MV-4-11 (cell line): ENCODE data around the gene MAJIN.

Source experiments
- DNase-seq: peaks from one replicate; lab custom pipeline; 2025; lab: John Stamatoyannopoulos, UW

Gene MAJIN

GRCh38 chr11:64932324-64932723 lies 39.6 kb downstream of the MAJIN start:
- DNase-seq, result no peak

GRCh38 chr11:64931290-64931689 lies 40.6 kb downstream of the MAJIN start:
- DNase-seq, result no peak

- DNase-seq, result no peak
Measured at GRCh38 chr11:64930340-64930739, 41.6 kb downstream of the MAJIN start.

GRCh38 chr11:64929625-64930024 lies 42.3 kb downstream of the MAJIN start:
- no peak for DNase-seq

GRCh38 chr11:64928957-64929356 lies 43.0 kb downstream of the MAJIN start:
- DNase-seq, result no peak

GRCh38 chr11:64926689-64927088 lies 45.2 kb downstream of the MAJIN start:
- DNase-seq, result no peak

- no peak for DNase-seq
Measured at GRCh38 chr11:64925536-64926436, 46.1 kb downstream of the MAJIN start.

GRCh38 chr11:64924910-64925284 lies 47.0 kb downstream of the MAJIN start:
- no peak for DNase-seq

GRCh38 chr11:64923944-64924909 lies 47.7 kb downstream of the MAJIN start, which contains the start of gene PPP2R5B:
Gene PPP2R5B (plus strand): TSS chr11:64924689. CDS start chr11:64925735, 1,046 bp downstream.
- peak; percentile 93 for DNase-seq

- no peak for DNase-seq
Measured at GRCh38 chr11:64923151-64923661, 48.7 kb downstream of the MAJIN start.

GRCh38 chr11:64921384-64921783 lies 50.5 kb downstream of the MAJIN start:
- no peak for DNase-seq

- no peak for DNase-seq
Measured at GRCh38 chr11:64920124-64920523, 51.8 kb downstream of the MAJIN start.

- no peak for DNase-seq
Measured at GRCh38 chr11:64919627-64920026, 52.3 kb downstream of the MAJIN start.

GRCh38 chr11:64918017-64918416 lies 53.9 kb downstream of the MAJIN start:
- DNase-seq, result peak; percentile 63

- no peak for DNase-seq
Measured at GRCh38 chr11:64917663-64917995, 54.3 kb downstream of the MAJIN start.

GRCh38 chr11:64916775-64917662 lies 54.9 kb downstream of the MAJIN start, which contains the start of gene ATG2A:
Gene ATG2A (minus strand): TSS chr11:64917209. CDS start chr11:64917135, 74 bp downstream.
- peak; percentile 100 for DNase-seq

GRCh38 chr11:64916040-64916774 lies 55.7 kb downstream of the MAJIN start:
- DNase-seq, result peak; percentile 51

GRCh38 chr11:64915376-64915887 lies 56.5 kb downstream of the MAJIN start:
- DNase-seq, result peak; percentile 29

- no peak for DNase-seq
Measured at GRCh38 chr11:64914123-64914522, 57.8 kb downstream of the MAJIN start.

GRCh38 chr11:64913171-64913727 lies 58.7 kb downstream of the MAJIN start:
- DNase-seq, result no peak
